A549 treated with GW870086 at 1 μM for 4 hours (cell line): ENCODE results near the gene FLNC. TPM values are rescaled to one million over a fixed set of nuclear protein-coding genes. Genes with fewer than 3 reads are reported as not detected.

Experiments
- total RNA-seq: library from RNA; stranded (reverse); fragments of 200-300 nt; extraction: Qiagen RNA extraction; gene quantifications from 5 replicates; pipeline ENCODE4 v1.2.3, GENCODE V29; 2022; ENCODE audit warnings: low read depth

FLNC gene, protein sequence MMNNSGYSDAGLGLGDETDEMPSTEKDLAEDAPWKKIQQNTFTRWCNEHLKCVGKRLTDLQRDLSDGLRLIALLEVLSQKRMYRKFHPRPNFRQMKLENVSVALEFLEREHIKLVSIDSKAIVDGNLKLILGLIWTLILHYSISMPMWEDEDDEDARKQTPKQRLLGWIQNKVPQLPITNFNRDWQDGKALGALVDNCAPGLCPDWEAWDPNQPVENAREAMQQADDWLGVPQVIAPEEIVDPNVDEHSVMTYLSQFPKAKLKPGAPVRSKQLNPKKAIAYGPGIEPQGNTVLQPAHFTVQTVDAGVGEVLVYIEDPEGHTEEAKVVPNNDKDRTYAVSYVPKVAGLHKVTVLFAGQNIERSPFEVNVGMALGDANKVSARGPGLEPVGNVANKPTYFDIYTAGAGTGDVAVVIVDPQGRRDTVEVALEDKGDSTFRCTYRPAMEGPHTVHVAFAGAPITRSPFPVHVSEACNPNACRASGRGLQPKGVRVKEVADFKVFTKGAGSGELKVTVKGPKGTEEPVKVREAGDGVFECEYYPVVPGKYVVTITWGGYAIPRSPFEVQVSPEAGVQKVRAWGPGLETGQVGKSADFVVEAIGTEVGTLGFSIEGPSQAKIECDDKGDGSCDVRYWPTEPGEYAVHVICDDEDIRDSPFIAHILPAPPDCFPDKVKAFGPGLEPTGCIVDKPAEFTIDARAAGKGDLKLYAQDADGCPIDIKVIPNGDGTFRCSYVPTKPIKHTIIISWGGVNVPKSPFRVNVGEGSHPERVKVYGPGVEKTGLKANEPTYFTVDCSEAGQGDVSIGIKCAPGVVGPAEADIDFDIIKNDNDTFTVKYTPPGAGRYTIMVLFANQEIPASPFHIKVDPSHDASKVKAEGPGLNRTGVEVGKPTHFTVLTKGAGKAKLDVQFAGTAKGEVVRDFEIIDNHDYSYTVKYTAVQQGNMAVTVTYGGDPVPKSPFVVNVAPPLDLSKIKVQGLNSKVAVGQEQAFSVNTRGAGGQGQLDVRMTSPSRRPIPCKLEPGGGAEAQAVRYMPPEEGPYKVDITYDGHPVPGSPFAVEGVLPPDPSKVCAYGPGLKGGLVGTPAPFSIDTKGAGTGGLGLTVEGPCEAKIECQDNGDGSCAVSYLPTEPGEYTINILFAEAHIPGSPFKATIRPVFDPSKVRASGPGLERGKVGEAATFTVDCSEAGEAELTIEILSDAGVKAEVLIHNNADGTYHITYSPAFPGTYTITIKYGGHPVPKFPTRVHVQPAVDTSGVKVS (N-terminal part only)
- 3.7 to 5.9 TPM (median 4.7 TPM) in 5 replicates for total RNA-seq

DNA sequence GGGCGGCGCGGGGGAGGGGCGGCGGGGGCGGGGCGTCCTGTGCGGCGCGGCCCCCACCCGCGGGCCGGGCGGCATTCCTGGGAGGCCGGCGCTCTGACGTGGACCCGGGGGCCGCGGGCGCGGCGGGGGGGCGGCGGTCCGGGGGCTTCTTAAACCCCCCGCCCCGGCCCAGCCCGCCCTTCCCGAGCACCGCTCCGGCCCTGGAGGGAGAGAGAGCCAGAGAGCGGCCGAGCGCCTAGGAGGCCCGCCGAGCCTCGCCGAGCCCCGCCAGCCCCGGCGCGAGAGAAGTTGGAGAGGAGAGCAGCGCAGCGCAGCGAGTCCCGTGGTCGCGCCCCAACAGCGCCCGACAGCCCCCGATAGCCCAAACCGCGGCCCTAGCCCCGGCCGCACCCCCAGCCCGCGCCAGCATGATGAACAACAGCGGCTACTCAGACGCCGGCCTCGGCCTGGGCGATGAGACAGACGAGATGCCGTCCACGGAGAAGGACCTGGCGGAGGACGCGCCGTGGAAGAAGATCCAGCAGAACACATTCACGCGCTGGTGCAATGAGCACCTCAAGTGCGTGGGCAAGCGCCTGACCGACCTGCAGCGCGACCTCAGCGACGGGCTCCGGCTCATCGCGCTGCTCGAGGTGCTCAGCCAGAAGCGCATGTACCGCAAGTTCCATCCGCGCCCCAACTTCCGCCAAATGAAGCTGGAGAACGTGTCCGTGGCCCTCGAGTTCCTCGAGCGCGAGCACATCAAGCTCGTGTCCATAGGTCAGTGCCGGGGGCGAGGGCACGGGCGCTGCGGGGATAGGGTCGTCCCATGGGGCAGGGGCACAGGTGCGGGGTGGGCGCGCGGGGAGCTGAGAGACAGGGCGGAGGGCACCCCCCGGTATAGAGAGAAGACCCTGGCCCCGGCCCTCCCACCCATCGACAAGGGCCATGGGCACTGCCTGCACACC is at the start of gene FLNC:
FLNC (plus strand) TSS at position 176 of the 947 bp plus-strand sequence; CDS start at position 408, 232 bp downstream.

DNA sequence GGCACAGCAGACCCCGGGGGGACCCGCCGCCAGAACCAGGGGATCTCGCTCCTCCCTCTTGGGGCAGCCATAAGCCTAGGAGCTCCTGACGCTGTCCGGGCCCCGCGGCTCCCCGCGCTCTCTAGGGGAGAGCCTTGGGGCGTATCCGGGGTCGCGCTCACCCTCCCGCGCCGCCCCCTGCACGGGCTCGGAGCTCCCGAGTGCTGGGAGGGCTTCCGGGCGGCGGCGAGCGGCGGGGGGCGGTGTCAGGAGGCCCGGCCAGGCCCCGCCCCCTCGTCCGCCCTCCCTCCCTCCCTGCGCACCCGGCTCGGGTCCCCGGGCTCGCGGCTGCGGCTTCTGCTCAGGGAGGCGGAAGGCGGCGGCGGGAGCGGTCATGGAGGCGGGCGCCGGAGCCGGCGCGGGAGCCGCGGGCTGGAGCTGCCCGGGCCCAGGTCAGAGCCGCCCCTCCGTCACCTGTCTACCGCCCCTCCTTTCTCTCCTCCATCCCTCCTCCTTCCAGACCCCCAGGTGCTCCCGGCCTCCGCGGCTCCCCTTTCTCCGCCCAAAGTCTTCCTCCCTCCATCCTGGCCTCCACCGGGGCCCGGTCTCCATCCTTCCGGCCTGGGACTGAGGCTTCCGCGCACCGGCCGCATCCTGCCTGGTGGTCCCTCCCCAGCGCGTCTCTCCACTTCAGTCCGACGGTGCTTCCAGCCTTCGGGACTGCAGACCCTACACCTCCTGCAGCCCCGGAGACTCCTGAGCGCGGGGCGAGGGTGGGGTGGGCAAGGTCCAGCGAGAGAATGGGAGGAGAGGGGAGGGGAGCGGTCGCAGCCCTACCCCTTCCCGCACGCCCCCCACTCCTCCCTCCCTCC is 38.9 kb upstream of the FLNC start, which contains the start of gene CCDC136:
CCDC136 (plus strand) TSS at position 848 of the 851 bp plus-strand sequence. CDS start 444 bp downstream, outside the sequence.

DNA sequence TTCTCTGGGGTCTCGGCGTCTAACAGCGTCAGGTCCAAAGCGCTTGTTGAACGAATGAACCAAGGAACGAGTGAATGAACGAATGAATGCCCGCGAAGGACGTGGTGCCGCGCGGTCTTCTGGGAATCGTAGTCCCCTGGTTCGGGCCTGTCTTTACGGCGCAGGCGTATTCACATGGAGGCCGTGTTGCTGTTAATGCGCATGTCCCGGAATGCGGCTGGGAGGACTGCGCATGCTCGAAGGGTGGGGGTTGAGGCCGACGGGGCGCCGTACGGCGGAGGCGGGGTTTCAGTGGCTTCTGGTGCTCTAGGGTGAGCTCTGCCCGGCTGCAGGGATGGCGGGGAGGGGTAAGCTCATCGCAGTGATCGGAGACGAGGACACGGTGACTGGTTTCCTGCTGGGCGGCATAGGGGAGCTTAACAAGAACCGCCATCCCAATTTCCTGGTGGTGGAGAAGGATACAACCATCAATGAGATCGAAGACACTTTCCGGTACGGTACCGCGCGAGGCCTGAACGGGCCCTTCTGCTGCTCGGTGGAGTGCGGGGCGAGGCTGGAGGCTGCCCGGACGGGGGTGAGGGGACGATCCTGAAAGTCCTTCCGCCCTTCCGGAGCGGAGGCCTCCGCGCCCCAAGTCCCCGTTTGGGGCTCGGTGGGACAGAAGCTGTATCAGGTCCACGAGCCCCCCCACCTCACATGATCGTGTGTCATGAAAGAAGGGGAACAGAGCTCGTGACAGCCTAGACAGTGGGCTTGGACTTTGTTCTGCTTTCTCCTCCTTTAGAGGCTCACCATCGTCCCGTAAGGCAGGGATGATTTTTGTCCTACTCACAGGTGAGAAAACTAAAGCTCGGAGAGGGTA is 32.6 kb downstream of the FLNC start, which contains the start of gene ATP6V1F:
ATP6V1F (plus strand) TSS at position 286 of the 862 bp plus-strand sequence; CDS start at position 335, 49 bp downstream.

Other genes starting within 250 kb of the FLNC start
- 0.25 to 0.73 TPM (median 0.53 TPM) in 5 replicates for gene GARIN1A, start 158.1 kb upstream of the FLNC start, total RNA-seq
- 124 to 198 TPM (median 160 TPM) in 5 replicates for gene CALU, start 91.0 kb upstream of the FLNC start, total RNA-seq
- not detected in 5 replicates for gene OPN1SW, start 54.6 kb upstream of the FLNC start, total RNA-seq
- gene CCDC136, start 38.4 kb upstream of the FLNC start, total RNA-seq: 1.1 to 2.3 TPM (median 2.2 TPM) in 5 replicates
- gene ATP6V1F, start 32.5 kb downstream of the FLNC start, total RNA-seq: 240 to 271 TPM (median 252 TPM) in 5 replicates
- 0.09 to 0.18 TPM (median 0.14 TPM) in 5 replicates for gene KCP, start 80.3 kb downstream of the FLNC start, total RNA-seq
- 12.5 to 15.9 TPM (median 14.1 TPM) in 5 replicates for gene IRF5, start 107.5 kb downstream of the FLNC start, total RNA-seq
- 38.8 to 42.8 TPM (median 42.3 TPM) in 5 replicates for gene TNPO3, start 224.7 kb downstream of the FLNC start, total RNA-seq